ENCODE results near the gene ITIH5.

DNA sequence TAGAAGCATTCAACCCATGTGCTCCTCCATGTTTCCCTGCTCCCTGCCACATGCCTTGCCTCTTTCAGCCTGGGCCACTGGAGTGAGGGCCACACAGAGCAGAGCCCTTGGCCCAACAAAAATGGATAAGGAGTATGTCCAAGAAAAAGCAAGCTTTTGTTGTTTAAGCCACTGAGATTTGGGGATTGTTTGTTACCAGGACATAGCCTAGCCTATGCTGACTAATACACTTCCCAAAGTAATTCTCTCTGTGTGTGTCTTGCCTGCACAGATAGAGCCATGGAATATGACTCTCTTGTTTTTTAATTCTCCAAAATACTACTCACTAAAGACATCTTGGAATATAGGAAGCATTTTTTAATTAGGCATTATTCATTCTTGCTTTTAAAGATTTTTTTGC, 22.8 kb upstream of the ITIH5 start:
- TF ChIP-seq, protein P1, sequence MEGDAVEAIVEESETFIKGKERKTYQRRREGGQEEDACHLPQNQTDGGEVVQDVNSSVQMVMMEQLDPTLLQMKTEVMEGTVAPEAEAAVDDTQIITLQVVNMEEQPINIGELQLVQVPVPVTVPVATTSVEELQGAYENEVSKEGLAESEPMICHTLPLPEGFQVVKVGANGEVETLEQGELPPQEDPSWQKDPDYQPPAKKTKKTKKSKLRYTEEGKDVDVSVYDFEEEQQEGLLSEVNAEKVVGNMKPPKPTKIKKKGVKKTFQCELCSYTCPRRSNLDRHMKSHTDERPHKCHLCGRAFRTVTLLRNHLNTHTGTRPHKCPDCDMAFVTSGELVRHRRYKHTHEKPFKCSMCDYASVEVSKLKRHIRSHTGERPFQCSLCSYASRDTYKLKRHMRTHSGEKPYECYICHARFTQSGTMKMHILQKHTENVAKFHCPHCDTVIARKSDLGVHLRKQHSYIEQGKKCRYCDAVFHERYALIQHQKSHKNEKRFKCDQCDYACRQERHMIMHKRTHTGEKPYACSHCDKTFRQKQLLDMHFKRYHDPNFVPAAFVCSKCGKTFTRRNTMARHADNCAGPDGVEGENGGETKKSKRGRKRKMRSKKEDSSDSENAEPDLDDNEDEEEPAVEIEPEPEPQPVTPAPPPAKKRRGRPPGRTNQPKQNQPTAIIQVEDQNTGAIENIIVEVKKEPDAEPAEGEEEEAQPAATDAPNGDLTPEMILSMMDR (IDR thresholded peaks at IDR 0.05): no peak
- TF ChIP-seq EP300 (IDR thresholded peaks at IDR 0.05) (no peak), POLR2A (IDR thresholded peaks at IDR 0.05) (no peak), POLR2AphosphoS5 (IDR thresholded peaks at IDR 0.05) (no peak)
